ENCODE measurements around the gene PTH2R. TPM values are rescaled to one million over a fixed set of nuclear protein-coding genes. Genes with fewer than 3 reads are reported as not detected.
"Not testable (repeated sequence)": the region's sequence is repeated elsewhere in the genome, so short reads cannot be mapped to it uniquely, and the experiment has no call there.

PTH2R gene
- total RNA-seq, 1 donor from 2014 or later, result not detected

DNA sequence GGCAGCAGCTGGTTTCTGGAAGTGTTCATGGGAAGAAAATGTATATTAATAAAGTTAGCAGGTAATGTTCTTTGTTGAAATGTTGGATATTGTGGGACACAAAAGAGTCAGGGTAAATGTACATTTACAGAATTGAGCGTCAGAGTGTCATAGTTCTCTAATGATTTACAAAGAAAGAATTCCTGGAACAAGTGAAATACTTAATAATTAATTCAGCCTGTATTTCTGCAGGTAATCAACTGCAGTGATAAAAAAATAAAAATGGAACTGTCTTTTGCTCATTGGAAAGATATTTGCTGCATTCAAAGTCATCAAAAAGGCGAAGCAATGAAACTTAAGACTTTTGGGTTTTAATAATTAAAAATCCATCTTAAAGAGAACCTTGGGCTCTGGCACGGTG is 27.4 kb upstream of the PTH2R start:
- no peak for DNase-seq (ENCODE audit: low spot score)
- Mint-ChIP-seq H3K4me1 (ENCODE audit: unreplicated experiment) (no peaks in the 10 kb centered on the region), H3K36me3 (ENCODE audit: low read depth, unreplicated experiment) (peaks cover 3% of the 10 kb centered on the region), H3K4me3 (ENCODE audit: unreplicated experiment) (no peak overlapping the region), H3K27ac (ENCODE audit: unreplicated experiment) (no peak overlapping the region), H3K27me3 (ENCODE audit: unreplicated experiment) (no peaks in the 10 kb centered on the region), H3K9me3 (ENCODE audit: unreplicated experiment) (no peaks in the 10 kb centered on the region)
- TF ChIP-seq, protein P1, sequence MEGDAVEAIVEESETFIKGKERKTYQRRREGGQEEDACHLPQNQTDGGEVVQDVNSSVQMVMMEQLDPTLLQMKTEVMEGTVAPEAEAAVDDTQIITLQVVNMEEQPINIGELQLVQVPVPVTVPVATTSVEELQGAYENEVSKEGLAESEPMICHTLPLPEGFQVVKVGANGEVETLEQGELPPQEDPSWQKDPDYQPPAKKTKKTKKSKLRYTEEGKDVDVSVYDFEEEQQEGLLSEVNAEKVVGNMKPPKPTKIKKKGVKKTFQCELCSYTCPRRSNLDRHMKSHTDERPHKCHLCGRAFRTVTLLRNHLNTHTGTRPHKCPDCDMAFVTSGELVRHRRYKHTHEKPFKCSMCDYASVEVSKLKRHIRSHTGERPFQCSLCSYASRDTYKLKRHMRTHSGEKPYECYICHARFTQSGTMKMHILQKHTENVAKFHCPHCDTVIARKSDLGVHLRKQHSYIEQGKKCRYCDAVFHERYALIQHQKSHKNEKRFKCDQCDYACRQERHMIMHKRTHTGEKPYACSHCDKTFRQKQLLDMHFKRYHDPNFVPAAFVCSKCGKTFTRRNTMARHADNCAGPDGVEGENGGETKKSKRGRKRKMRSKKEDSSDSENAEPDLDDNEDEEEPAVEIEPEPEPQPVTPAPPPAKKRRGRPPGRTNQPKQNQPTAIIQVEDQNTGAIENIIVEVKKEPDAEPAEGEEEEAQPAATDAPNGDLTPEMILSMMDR (IDR thresholded peaks at IDR 0.05; ENCODE audit: unreplicated experiment), result no peak

DNA sequence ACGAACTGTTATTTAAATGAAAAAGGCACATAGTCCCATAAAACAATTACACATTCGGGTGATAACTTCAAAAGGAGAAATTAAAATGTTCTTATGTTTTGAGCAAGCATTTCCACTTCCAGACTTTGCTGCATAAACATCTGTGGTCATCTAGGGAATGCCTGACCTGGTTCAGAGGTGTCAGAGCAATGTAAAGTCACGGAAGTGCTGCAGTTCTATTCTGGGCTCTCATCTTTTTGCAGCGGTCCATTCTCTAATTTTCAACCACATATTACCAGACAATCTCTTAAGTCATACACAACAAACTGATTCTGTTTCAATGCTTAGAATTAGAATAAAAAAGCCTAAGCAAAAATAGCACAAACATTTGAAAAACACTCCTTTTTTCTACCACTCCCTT is 22.0 kb upstream of the PTH2R start:
- Mint-ChIP-seq H3K4me3 (ENCODE audit: unreplicated experiment) (no peak overlapping the region), H3K4me1 (ENCODE audit: unreplicated experiment) (no peaks in the 10 kb centered on the region), H3K27ac (ENCODE audit: unreplicated experiment) (no peak overlapping the region), H3K27me3 (ENCODE audit: unreplicated experiment) (no peaks in the 10 kb centered on the region), H3K9me3 (ENCODE audit: unreplicated experiment) (no peaks in the 10 kb centered on the region), H3K36me3 (ENCODE audit: low read depth, unreplicated experiment) (no peaks in the 10 kb centered on the region)
- TF ChIP-seq, protein P1 (IDR thresholded peaks at IDR 0.05; ENCODE audit: unreplicated experiment), result no peak
- DNase-seq (ENCODE audit: low spot score), result no peak

DNA sequence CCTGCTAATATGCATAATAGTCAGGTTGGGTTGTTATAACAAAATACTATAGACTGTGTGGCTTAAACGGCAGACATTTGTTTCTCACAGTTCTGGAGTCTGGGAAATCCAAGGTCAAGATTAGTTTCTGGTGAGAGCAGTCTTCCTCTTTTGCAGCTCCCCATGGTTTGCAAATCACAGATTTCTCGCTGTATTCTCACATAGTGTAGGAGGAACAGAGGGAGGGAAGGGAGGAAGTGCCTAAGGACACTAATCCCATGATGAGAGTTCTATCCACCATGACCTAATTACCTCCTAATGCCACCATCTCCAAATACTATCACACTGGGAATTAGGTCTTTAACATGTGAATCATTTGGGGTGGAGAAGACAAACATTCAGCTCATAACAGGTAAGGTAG is 20.1 kb upstream of the PTH2R start:
- no peak for DNase-seq (ENCODE audit: low spot score)
- no peaks in the 10 kb centered on the region for H3K9me3 Mint-ChIP-seq (ENCODE audit: unreplicated experiment)
- H3K27ac Mint-ChIP-seq (ENCODE audit: unreplicated experiment), result no peak overlapping the region
- H3K27me3 Mint-ChIP-seq (ENCODE audit: unreplicated experiment), result no peaks in the 10 kb centered on the region
- no peaks in the 10 kb centered on the region for H3K36me3 Mint-ChIP-seq (ENCODE audit: low read depth, unreplicated experiment)
- no peak overlapping the region for H3K4me3 Mint-ChIP-seq (ENCODE audit: unreplicated experiment)
- TF ChIP-seq, protein P1 (IDR thresholded peaks at IDR 0.05; ENCODE audit: unreplicated experiment), result no peak
- H3K4me1 Mint-ChIP-seq (ENCODE audit: unreplicated experiment), result no peaks in the 10 kb centered on the region

DNA sequence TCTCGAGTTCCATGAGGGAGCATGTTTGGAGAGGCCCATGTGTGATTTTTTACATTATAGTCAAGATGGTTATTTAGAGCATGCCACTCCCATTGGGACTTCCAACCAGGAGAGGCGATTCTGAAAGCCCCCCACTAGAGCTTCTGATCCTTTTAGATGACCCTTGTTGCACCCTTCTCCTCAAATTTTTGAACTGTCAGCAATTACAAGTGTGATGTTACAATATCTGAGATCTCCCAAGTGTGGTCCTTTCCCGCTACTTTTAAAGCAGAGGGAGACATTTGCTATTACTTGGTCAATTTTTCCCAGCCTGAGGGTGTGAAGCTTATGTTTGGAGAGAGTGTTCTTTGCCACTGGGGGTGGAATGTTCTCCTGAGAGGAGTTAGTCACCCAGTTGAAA is 16.7 kb upstream of the PTH2R start:
- no peaks in the 10 kb centered on the region for H3K9me3 Mint-ChIP-seq (ENCODE audit: unreplicated experiment)

DNA sequence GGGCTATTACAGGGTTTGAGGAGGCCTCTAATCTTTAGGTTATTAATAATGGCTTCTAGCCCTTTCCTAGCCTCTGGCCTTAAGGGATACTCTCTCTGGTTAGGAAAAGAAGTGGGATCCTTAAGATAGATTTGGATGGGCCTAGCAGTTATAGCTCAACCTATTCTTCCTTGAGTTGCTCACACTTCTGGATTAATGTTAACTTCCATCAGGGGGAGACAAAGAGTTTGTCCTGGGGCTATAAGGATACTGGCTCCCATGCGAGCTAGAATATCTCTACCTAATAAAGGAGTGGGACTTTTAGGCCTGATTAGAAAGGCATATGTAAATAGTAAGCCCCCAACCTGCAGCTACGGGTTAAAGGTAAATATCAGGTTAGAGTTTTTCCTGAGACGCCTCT is 14.3 kb upstream of the PTH2R start:
- peaks cover 13% of the 10 kb centered on the region for H3K36me3 Mint-ChIP-seq (ENCODE audit: low read depth, unreplicated experiment)
- TF ChIP-seq, protein P1 (IDR thresholded peaks at IDR 0.05; ENCODE audit: unreplicated experiment), result no peak
- H3K4me1 Mint-ChIP-seq (ENCODE audit: unreplicated experiment), result no peaks in the 10 kb centered on the region
- H3K27ac Mint-ChIP-seq (ENCODE audit: unreplicated experiment), result no peak overlapping the region
- no peak overlapping the region for H3K4me3 Mint-ChIP-seq (ENCODE audit: unreplicated experiment)
- peaks cover 3% of the 10 kb centered on the region for H3K27me3 Mint-ChIP-seq (ENCODE audit: unreplicated experiment)
- H3K9me3 Mint-ChIP-seq (ENCODE audit: unreplicated experiment), result no peaks in the 10 kb centered on the region
- DNase-seq (ENCODE audit: low spot score), result no peak

More for the DNA sequence above, 16.7 kb upstream of the PTH2R start:
- Mint-ChIP-seq H3K4me3 (ENCODE audit: unreplicated experiment) (no peak overlapping the region), H3K27ac (ENCODE audit: unreplicated experiment) (no peak overlapping the region), H3K27me3 (ENCODE audit: unreplicated experiment) (no peaks in the 10 kb centered on the region), H3K4me1 (ENCODE audit: unreplicated experiment) (no peaks in the 10 kb centered on the region), H3K36me3 (ENCODE audit: low read depth, unreplicated experiment) (peaks cover 7% of the 10 kb centered on the region)
- no peak for DNase-seq (ENCODE audit: low spot score)
- TF ChIP-seq, protein P1 (IDR thresholded peaks at IDR 0.05; ENCODE audit: unreplicated experiment), result no peak

DNA sequence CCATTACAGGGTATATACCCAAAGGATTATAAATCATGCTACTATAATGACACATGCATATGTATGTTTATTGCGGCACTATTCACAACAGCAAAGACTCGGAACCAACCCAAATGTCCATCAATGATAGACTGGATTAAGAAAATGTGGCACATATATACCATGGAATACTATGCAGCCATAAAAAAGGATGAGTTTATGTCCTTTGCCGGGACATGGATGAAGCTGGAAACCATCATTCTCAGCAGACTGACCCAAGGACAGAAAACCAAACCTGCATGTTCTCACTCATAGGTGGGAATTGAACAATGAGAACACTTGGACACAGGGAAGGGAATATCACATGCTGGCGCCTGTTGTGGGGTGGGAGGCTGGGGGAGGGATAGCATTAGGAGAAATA is 9.8 kb upstream of the PTH2R start:
- not testable (repeated sequence) for H3K4me1 Mint-ChIP-seq (ENCODE audit: unreplicated experiment); H3K27ac Mint-ChIP-seq (ENCODE audit: unreplicated experiment); H3K9me3 Mint-ChIP-seq (ENCODE audit: unreplicated experiment); DNase-seq (ENCODE audit: low spot score); H3K4me3 Mint-ChIP-seq (ENCODE audit: unreplicated experiment); H3K27me3 Mint-ChIP-seq (ENCODE audit: unreplicated experiment)
- peaks cover 13% of the 10 kb centered on the region for H3K36me3 Mint-ChIP-seq (ENCODE audit: low read depth, unreplicated experiment)

Measured in endothelial cell (in vitro differentiated cells).